GM19463 (cell line): ENCODE data around the gene CYP27C1.

ENCODE experiments used
- ATAC-seq: cut with Tn5 transposase; IDR thresholded peaks from one replicate; pipeline ENCODE4 v1.9.1; 2021; ENCODE audit warnings: mild to moderate bottlenecking, moderate library complexity; ENCODE audit not compliant: unreplicated experiment

The CYP27C1 gene

DNA sequence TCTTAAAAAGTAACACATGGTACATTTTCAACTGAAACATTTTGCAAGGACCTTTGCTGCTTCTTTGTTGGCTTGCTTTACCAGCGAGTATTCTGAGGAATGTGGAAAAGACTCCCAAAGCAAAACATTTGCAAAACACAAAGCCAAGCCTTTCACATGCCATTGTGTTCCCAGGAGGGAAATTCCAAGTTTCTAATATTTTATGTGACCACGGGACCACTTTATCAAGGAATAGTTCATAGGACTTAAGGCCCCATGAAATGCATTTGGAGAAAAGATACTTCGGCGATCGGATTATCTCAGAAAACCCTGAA is 26.2 kb downstream of the CYP27C1 start:
- ATAC-seq: no peak

GRCh38 chr2:127193164-127193966 is 26.7 kb downstream of the CYP27C1 start:
- no peak for ATAC-seq

GRCh38 chr2:127191331-127192219 is 28.5 kb downstream of the CYP27C1 start:
- no peak for ATAC-seq

- ATAC-seq: no peak
Observed at GRCh38 chr2:127188797-127189196, 31.3 kb downstream of the CYP27C1 start.

DNA sequence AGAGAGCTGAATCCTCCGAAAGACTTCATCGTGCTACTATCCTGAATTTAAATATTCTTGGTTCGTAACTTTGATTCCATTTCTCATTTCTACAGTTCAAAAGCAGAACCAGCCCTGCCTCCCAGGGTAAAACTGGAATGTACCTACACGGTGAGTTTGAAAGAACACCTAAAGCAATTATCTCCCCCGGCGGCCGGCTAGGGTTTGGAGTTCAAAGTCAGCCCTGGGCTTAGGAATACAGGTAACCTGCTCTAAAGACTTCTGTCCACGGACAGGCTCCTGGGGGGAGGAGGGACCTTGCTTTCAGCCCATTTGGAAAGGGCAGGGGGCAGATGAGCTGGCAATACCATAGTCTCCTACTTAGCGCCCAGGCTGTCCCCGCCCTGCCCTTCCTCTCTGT is 32.3 kb downstream of the CYP27C1 start:
- ATAC-seq: no peak

GRCh38 chr2:127187081-127187775 is 32.9 kb downstream of the CYP27C1 start:
- ATAC-seq: no peak

DNA sequence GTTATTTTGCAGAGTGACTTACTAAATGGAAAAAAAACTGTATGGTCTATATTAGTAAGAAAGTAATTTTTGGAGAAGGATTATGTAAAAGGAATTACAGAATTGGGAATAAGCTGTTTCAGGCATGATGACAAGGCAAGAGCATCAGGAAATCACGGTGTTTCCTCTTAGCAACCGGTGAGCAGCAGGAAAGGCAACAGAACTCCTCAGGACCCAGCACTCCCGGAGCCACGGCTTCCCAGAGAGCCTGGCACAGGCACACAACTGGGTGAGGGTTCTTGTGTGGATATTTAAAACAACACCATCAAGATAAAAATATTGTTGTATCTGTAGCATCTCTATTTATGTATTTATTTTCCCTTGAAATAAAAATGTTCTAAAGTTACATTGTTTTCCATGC is 34.4 kb downstream of the CYP27C1 start:
- ATAC-seq: no peak

GRCh38 chr2:127185093-127185492 is 35.0 kb downstream of the CYP27C1 start:
- ATAC-seq: no peak

- no peak for ATAC-seq
Observed at GRCh38 chr2:127183771-127184170, 36.3 kb downstream of the CYP27C1 start.

GRCh38 chr2:127182626-127183458 is 37.3 kb downstream of the CYP27C1 start:
- ATAC-seq: no peak

- ATAC-seq: no peak
Observed at GRCh38 chr2:127181851-127182250, 38.2 kb downstream of the CYP27C1 start.

GRCh38 chr2:127179766-127180165 is 40.3 kb downstream of the CYP27C1 start:
- ATAC-seq: no peak

DNA sequence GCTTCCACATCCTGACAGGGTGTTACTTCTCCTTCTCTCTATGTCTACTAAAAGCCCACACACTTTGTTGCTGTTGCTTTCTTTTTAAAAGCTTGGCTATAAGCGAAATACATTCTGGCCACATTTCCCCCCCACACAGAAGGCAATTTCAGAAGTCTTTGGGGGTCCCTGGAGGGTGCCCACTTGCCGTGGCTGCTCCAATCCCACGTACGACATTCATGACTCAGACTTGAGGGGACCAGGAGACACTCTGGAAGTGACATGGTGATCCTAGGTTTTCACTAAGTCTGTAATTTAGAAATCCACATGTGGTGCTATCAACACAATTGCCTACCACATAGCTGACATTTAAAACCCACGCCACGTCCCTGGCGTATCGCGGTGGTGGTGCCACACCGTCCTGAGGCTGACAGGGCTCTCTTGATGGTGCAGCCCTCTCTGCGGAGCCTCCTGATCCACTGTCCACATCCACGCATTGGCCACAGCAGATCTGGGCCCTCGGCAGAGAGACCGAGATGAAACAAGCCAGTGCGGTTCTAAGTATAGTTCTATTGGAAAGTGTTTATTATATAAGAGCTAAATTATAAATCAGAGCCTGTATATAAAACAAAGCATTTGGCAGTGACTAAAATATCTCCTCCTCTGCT is 42.4 kb downstream of the CYP27C1 start:
- no peak for ATAC-seq

GRCh38 chr2:127176371-127177311 is 43.5 kb downstream of the CYP27C1 start:
- no peak for ATAC-seq

GRCh38 chr2:127175751-127176354 is 44.2 kb downstream of the CYP27C1 start:
- ATAC-seq: no peak

DNA sequence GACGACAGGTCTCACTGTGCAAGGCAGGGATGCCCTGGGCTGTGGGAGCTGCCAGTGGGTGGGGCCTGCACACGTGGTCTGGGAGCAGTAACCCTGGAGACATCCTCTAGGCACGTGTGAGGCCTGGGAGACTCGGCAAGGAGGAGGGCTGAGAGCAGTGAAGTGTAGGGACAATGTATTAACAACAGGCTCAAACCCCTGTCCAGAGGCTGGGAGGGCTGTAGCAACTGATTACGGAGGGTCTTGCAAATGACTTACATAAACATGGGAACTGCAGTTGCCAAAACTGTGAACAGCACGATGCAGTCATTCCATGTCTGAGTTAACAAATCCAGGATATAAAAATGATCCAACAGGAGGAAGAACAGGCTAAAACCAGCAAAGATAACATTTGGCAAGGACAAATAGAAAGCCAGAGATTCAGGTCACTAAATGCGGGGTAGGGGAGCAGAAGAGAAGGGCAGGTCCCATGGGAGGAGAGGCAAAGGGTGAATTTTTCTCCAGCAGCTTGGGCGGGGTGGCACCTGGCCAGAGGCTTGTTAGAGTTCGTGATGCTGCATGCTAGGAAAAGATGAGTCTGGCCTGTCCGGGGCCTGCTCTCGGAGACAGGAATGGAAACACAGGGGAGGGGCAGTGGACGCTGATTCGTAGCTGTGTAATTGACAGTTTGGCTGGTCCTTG is 44.9 kb downstream of the CYP27C1 start:
- ATAC-seq: no peak

GRCh38 chr2:127174640-127175039 is 45.5 kb downstream of the CYP27C1 start:
- ATAC-seq: no peak

GRCh38 chr2:127174136-127174535 is 46.0 kb downstream of the CYP27C1 start:
- ATAC-seq: no peak
